Measurements from ENCODE around the gene PAWR.

The PAWR gene

DNA sequence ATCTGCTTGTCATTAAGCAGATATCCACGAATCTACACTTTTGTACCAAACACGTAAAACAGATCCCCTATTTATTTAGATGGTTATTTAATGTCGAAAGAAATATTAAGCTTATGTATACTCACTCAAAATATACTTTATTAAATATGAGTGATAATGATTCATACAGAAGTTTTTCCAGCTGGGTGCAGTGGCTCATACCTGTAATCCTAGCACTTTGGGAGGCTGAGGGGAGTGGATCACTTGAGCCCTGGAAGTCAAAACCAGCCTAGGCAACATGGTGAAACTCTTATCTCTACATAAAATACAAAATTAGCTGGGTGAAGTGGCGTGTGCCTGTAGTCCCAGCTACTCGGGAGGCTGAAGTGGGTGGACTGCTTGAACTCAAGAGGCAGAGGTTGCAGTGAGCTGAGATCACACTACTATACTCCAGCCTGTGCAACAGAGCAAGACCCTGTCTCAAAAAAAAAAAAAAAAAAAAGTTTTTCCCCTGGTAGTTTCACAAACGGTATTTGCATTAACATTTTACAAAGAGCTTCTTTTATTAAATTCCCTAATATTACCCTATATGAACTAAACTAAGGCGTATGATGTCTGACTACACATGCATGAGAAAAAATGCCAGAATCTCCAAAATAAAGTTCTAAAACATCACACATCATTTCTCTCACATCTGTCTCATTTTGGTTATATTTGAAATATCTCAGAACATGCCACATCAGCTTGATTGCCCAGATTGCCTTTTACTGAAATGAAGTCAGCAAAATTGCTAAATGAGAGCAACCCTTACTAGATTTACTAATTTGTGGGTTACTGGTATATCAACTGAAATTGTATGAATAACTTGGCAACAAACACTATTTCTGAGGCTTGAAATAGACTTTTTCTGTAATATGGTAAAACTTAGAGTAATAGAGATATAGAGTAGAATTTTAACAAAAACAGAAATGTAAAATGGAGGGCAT is 74.9 kb downstream of the PAWR start:
- in situ Hi-C loops (cut with MboI; ENCODE audit: low pct_unique_long_range_greater_than_20kb, low sequenced_read_pairs, unreplicated experiment), result no loop called here
- TF ChIP-seq, protein P1, sequence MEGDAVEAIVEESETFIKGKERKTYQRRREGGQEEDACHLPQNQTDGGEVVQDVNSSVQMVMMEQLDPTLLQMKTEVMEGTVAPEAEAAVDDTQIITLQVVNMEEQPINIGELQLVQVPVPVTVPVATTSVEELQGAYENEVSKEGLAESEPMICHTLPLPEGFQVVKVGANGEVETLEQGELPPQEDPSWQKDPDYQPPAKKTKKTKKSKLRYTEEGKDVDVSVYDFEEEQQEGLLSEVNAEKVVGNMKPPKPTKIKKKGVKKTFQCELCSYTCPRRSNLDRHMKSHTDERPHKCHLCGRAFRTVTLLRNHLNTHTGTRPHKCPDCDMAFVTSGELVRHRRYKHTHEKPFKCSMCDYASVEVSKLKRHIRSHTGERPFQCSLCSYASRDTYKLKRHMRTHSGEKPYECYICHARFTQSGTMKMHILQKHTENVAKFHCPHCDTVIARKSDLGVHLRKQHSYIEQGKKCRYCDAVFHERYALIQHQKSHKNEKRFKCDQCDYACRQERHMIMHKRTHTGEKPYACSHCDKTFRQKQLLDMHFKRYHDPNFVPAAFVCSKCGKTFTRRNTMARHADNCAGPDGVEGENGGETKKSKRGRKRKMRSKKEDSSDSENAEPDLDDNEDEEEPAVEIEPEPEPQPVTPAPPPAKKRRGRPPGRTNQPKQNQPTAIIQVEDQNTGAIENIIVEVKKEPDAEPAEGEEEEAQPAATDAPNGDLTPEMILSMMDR (IDR thresholded peaks at IDR 0.05; ENCODE audit: extremely low read depth, insufficient read depth, missing control alignments), result no peak
- peak; percentile 15 for DNase-seq (ENCODE audit: low spot score)

DNA sequence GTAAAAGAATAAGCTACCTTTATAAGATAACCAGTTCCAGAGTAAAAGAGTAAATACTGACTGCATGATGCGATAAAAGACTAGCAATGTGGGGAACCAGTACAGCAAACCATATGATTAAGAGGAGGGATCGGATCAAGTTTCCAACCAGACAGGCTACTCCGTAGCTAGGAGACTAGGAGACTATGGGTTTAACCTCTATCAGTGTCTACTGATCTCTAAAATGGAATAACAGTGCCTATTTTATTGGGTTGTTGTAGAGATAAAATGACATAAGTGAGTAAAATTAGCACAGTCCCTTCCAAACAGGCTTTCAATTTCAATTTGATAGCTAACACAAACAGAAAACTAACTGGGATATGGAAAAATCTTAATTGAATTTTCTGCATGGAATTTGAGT is 76.0 kb downstream of the PAWR start:
- TF ChIP-seq, protein P1 (IDR thresholded peaks at IDR 0.05; ENCODE audit: extremely low read depth, insufficient read depth, missing control alignments), result no peak
- in situ Hi-C loops (cut with MboI; ENCODE audit: low pct_unique_long_range_greater_than_20kb, low sequenced_read_pairs, unreplicated experiment), result no loop called here
- DNase-seq (ENCODE audit: low spot score), result no peak

DNA sequence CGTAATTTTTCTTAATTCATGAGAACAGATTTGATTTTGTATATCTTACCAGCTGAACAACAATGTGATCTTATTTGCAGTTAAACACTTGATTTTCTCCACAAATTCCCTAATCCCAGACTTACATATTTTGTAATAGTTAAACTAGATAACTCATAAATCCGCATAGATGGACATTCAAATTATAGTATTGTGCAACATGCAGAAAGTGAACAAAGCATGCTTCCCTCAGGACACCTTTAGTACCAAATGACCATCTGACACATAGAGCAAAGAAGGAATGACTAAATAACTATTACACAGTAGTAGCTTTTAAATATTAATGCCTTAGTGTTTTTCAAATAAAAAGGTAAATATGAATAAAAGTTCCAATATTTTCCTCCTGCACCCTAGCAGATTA is 88.9 kb downstream of the PAWR start:
- in situ Hi-C loops (cut with MboI; ENCODE audit: low pct_unique_long_range_greater_than_20kb, low sequenced_read_pairs, unreplicated experiment), result no loop called here
- TF ChIP-seq, protein P1 (IDR thresholded peaks at IDR 0.05; ENCODE audit: extremely low read depth, insufficient read depth, missing control alignments), result no peak
- DNase-seq (ENCODE audit: low spot score), result no peak

DNA sequence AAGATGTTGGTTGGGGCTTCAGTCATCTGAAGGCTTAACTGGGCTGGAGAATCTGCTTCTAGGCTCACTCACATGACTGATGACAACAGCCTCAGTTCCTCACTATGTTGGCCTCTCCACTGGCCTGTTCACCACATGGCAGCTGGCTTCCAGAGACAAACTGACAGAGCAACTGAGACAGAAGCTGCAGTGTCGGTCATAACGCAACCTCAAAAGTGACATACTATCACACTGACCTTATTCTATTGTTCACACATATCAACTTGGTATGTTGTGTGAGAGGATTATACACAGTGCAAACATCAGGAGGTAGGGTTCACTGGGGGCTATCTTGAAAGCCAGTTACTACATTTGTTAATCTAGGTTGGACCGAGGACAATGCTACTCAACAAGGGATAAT is 92.9 kb downstream of the PAWR start:
- in situ Hi-C loops (cut with MboI; ENCODE audit: low pct_unique_long_range_greater_than_20kb, low sequenced_read_pairs, unreplicated experiment), result no loop called here
- TF ChIP-seq, protein P1 (IDR thresholded peaks at IDR 0.05; ENCODE audit: extremely low read depth, insufficient read depth, missing control alignments), result no peak
- DNase-seq (ENCODE audit: low spot score), result no peak

DNA sequence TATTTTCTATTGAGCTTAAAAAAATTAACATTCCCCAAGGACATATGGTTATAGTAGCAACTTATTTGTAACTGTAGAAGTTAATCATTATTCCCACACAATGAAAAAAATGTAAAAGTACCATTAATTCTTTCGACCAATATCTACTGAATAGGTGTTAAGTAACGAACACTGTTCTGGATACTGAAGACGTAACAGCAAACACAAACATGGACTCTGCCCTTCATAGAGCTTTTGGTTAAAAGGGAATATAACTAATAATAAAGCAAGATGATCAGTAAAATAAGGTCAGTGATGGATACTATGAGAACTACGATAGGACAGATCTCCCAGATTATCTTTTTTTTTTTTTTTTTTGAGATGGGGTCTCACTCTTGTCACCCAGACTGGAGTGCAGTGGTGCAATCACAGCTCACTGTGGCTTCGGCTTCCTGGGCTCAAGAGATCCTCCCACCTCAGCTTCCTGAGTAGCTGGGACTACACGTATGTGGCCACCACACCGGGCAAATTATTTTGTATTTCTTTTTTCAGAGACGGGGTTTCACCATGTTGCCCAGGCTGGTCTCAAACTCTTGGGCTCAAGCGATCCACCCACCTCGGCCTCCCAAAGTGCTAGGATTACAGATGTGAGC is 93.9 kb downstream of the PAWR start:
- TF ChIP-seq, protein P1 (IDR thresholded peaks at IDR 0.05; ENCODE audit: extremely low read depth, insufficient read depth, missing control alignments), result no peak
- in situ Hi-C loops (cut with MboI; ENCODE audit: low pct_unique_long_range_greater_than_20kb, low sequenced_read_pairs, unreplicated experiment), result no loop called here
- DNase-seq (ENCODE audit: low spot score), result no peak

DNA sequence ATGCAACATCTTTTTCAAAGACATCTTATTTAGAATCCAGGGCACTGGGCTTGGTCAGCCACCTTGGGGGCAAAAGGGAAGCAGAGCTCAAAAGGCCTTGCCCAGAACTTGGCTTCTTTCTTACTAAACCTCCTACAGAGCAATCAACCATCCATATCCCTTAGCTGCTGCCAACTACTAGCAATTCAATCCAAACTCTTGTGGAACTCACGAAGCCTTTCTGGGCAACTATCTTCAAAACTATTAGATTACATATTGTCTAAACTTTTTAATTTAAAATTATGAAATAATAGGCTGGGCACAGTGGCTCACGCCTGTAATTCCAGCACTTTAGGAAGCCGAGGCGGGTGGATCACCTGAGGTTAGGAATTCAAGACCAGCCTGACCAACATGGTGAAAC is 95.5 kb downstream of the PAWR start:
- in situ Hi-C loops (cut with MboI; ENCODE audit: low pct_unique_long_range_greater_than_20kb, low sequenced_read_pairs, unreplicated experiment), result no loop called here

More for the DNA sequence above, 95.5 kb downstream of the PAWR start:
- DNase-seq (ENCODE audit: low spot score), result no peak
- TF ChIP-seq, protein P1 (IDR thresholded peaks at IDR 0.05; ENCODE audit: extremely low read depth, insufficient read depth, missing control alignments), result no peak
